Measurements from ENCODE around the gene GPR137.
"Not testable (repeated sequence)": the region's sequence is repeated elsewhere in the genome, so short reads cannot be mapped to it uniquely, and the experiment has no call there.

Gene GPR137, protein sequence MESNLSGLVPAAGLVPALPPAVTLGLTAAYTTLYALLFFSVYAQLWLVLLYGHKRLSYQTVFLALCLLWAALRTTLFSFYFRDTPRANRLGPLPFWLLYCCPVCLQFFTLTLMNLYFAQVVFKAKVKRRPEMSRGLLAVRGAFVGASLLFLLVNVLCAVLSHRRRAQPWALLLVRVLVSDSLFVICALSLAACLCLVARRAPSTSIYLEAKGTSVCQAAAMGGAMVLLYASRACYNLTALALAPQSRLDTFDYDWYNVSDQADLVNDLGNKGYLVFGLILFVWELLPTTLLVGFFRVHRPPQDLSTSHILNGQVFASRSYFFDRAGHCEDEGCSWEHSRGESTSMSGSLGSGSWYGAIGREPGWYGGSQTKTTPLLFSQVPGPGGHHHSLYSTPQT

DNA sequence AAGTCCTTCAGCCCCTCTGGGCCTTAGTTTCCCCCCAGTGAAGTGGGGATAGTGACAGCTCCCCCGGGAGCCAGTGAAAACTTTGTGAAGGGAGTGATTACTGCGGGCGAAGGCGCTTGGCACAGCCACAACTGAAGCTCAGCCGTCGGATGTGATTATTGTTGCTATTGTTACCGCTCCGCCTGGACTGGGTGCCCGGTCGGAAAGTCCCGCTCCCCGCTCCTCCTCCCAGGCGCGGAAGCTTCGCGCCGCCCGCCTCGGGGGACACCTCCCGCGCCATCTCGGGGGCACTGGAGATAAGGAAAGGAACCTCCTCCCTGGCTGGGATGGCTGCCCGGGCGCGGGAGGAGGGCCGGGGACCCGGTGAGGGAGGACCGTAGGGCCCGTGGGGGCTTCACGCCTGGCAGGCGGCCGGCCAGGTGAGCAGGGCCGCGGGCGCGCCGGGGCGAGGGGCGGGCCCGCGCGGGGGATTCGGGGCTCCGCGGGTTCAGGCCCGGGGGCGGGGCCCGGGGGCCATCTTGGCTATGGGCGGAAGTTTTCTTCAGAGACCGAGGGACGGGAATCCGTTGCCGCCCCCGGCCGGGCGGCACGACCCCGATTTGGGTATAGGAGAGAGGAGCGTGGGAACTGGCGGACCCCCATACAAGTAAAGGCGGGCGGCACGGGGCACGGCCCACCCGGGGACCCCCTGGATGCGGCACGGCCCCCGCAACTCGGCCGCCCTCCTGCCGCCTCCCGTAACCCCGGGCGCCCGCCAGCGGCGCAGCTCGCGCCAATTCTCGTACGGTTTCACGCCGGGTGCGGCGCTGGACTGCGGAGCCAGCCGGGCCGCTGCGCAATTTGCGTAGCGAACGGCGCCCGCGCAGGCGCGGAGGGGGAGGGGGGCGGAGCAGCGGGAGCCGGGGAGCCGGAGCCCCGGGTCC lies at the start of gene GPR137:
TSS of gene GPR137 (plus strand) at position 887 of the 923 bp plus-strand sequence. CDS start 677 bp downstream, outside the sequence.
- DNase-seq: no peak

- DNase-seq: no peak
Observed at GRCh38 chr11:64237484-64237951, 48.1 kb upstream of the GPR137 start.

- no peak for DNase-seq
Observed at GRCh38 chr11:64238076-64238475, 47.6 kb upstream of the GPR137 start.

DNA sequence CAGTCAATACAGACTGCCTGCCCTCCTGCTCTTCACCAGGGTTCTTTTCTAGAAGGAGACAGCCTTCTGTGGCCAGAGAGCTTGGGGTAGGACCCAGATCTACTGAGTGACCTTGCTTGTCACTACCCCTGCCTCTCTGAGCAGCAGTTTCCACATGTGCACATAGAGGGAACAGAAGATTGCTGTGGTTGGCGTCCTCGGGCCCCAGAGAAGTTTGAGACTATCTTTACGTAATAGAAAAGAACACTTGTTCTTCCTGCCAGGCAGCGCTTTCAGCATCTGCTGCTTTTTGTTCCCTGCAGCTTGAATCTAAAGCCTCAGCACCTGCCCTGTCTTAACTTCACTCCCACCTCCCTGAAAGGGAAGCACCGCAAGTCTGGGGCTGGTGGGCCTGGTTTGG lies 46.6 kb upstream of the GPR137 start:
- DNase-seq: no peak

DNA sequence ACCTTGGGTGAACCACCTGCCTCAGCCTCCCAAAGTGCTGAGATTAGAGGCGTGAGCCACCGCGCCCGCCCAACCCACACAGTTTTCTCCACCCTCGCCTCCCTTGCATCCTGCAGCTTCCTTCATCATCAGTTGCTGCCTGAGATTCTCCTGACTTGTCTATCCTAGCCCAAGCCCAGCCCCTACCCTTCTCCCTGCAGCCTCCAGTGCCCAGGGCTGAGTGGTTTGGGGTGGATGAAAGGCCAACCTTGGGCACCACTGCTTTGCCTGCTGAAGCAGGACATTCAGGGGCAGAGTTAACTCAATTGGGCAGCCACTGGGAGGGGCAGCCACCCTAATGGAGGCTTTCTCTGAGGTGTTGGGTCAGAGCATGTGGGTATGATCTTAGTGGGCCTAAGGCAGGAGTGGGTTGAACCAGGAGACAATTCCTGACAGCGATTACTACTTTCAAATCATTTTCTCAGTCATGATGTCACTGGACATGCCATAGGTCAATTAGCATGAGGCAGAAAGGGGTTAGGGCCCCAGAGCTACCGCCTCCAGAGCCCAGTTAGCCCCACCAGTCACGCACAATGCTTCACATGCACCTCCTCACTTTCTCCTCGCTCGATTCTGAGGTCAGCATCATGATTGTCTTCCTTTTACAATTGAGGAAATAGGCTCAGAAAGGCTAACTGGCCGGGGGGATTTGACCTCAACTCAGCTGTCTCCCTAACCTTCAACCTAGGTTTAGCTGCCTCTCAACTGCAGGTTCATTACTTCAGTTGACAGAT lies 45.8 kb upstream of the GPR137 start:
- DNase-seq: no peak

DNA sequence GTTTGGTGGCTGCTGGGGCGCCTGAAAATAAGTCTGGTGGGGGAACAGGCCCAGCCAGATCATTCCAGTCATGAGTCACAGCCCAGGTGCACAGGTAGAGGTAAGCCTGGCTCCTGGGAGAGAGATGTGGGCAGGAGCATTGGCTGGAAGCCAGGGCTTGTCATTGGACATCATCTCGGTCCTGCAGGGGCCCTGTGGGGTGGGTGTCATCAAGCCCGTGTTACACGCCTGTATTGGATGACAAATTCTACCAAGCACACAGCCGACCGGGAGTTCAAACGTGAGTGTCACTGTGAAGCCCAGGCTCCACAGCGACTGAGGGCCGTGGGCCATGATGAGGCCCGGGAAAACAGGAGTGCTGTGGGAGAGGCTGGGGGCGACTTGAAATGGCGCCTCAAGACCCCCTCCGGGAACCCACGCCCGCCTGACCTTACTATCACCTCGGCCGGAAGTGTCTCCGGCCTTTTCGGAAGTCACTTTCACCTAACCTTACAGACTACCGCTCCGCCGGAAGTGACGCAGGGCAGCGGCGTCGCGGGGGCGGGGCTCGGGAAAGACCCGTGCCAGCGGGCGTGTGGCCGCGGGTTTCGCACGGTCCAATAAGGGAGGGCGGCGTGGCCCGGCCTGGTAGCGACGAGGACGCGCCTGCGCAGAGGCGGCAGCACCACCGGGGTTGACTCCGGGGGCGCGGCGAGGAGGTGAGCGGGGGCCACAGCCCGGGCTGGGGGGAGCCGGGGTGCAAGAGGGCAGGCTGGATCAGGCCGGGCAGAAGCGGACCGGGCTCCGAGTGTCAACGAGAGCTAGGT lies 45.0 kb upstream of the GPR137 start, which contains the start of gene FKBP2:
TSS of gene FKBP2 (plus strand) at position 661 of the 806 bp plus-strand sequence. CDS start 1,293 bp downstream, outside the sequence.
- DNase-seq: peak; percentile 59

- DNase-seq: no peak
Observed at GRCh38 chr11:64241241-64241490, 44.5 kb upstream of the GPR137 start.

DNA sequence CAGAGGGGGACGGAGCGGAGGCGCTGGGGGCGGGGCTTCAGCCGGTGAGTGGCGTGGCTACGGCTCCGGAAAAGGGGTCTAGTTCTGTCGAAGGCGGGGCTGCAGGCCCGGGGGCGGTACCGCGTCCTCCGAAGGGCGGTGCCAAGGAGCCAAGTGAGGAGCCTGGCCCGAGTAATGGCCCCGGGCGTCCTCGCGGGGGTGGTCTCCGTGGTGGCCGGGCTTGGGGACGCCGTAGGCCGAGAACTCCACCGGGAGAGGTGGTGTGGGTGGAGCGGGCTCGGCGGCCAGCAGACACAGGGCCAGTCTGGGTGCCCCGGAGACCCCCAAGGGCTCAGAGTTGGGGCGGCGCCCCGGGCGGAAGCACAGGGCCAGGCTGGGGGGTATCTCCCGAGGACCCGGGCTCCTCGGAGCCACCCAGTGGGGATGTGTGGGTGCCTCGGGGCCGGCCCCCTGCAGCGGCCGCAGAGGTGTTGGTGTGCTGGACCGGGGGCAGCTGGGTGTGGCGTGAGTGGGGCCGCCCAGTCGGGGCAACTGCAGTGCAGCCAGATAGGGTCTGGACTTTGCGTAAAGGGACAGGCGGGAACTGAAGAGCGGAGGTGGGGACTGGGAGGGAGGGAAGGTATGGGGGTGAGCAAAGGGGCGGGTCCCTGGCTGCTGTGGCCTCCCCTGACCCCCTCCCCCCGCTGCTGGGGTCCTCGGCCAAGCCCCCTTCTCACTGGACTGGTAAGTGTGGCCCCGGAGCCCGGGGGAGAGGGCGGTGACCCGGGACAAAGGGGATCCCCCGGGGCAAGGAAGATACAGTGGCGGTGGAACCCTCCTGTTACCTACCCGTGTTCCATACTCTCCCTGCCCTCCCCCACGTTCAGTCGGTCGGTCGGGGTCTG lies 43.9 kb upstream of the GPR137 start:
- peak; percentile 88 for DNase-seq

DNA sequence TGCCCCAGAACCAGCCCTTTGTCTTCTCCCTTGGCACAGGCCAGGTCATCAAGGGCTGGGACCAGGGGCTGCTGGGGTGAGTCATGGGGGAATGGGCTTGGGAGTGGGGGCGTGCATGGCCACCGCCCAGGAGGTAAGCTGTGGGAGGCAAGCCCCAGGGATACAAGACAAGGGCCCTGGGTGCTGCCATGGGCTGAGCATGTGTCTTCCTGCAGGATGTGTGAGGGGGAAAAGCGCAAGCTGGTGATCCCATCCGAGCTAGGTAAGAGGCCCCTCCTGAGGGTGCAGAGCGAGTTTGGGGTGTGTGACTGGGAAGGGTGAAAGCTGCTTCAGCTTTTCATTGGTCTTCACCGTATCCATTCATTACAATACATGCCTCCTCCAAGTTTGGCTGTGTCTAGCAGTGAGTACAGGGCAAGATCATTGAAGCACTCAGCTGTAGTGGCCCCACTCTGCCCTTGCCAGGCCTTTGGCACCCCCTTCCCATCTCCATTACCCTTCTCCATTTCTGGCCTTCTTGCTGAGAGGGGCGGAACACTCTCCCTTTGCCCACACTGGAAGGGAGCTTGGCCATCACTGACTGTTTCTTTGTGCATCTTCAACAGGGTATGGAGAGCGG lies 42.3 kb upstream of the GPR137 start:
- no peak for DNase-seq

DNA sequence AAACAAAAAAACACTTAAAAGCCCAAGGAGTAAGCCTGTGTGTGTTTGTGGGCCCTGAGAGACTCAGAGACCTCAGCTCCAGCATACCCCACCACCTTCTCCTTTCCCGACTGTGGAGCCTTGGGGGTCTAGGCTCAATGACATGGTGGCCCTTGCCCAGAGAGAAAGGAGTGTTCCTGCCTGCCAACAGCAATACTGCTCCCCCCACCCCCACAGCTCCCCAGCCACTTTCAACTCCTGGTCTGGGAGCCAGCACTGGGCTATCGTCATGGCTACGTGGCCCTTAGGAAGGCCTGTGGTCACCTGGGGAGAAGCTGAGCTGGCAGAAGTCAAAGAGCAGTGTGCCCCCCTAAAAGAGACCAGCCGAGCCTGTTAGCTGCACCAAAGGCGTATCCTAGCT lies 41.5 kb upstream of the GPR137 start:
- no peak for DNase-seq

GRCh38 chr11:64244966-64245365 lies 40.7 kb upstream of the GPR137 start:
- no peak for DNase-seq

- DNase-seq: no peak
Observed at GRCh38 chr11:64245401-64245796, 40.2 kb upstream of the GPR137 start.

DNA sequence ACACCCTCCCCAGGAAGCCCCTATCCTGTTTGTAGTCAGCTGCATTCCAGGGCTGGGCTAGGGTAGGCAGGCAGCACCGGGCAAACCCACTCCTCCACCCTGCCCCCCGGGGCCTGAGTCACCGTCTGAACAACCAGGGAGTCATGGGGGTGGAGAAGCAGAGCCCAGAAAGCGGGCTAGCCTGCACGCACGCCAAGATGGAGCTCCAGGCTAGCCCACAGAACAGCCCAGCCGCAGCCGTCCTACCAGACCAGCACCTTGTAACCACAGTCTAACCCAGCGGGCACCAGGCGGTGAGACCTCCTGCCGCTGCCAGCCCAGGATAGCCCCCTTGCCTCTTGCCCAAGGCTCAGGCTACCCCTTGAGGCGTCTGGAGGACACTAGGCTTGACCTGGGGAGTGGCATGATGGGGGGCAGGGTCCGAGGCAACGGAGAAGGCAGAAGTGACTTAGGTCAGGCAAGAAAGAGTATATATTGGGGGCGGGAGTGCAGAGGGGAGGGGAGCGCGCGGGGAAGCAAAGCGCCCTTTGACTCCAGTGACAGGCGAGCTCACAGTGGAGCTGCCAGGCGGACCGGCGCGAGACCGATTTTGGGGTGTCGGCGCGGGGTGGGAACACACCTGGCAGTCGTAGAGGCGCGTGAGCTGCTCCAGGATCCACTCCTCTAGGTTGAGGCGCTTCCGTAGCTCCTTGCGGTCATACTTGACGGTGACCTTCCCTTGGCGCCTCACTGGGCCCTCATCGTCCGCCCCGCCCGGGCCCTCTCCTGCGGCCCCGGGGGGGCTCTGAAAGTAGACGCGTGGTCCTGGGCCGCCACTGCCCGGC lies 39.6 kb upstream of the GPR137 start:
- no peak for DNase-seq

- not testable (repeated sequence) for DNase-seq
Observed at GRCh38 chr11:64246621-64246870, 39.1 kb upstream of the GPR137 start.

GRCh38 chr11:64246871-64247728 lies 38.5 kb upstream of the GPR137 start, which contains the start of gene PPP1R14B:
PPP1R14B (minus strand) TSS chr11:64246943; CDS start chr11:64246673, 270 bp downstream.
- DNase-seq: peak; percentile 48

- no peak for DNase-seq
Observed at GRCh38 chr11:64247729-64248531, 37.7 kb upstream of the GPR137 start.

DNA sequence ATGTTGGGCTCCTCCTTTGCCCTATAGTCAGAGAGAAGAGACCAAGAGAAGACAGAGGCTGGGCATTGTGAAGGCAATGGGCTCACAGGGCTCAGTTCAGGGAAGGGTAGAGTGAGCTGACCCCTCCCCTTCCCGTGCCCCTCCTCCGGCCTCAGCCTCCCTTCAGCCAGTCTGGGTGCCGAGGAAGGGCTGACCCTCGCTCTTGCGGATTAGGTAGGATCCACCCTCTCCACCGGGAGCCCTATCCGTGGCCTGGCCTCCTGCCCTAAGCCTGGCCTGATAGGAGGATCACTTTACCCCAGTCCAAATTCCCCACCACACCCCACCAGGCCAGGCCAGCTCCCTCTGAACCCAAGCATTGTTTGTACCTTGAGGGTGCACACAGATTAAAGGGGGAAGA lies 37.1 kb upstream of the GPR137 start:
- no peak for DNase-seq

GRCh38 chr11:64249038-64249437 lies 36.6 kb upstream of the GPR137 start:
- DNase-seq: no peak
